ENCODE data around the gene PSTPIP1.

- no peak for TF ChIP-seq CTCF (IDR thresholded peaks at IDR 0.05)
- no peak for TF ChIP-seq ZFX (IDR thresholded peaks at IDR 0.05; ENCODE audit: borderline replicate concordance)
These were observed 57.6 kb downstream of the PSTPIP1 start for GRCh38 chr15:77052556-77052955.
